NCI-H82 treated with DMSO at 0.1 percent for 48 hours (cell line): Measurements from ENCODE around the gene SCT.
A peak's percentile ranks its signal among the peaks of the same experiment; 100 is the strongest.

Experiments used
- DNase-seq: peaks from one replicate; lab custom pipeline; 2025; ENCODE audit not compliant: unreplicated experiment; lab: John Stamatoyannopoulos, UW

Gene SCT

GRCh38 chr11:643849-644738 lies 17.1 kb upstream of the SCT start:
- DNase-seq = no peak

GRCh38 chr11:643366-643765 lies 16.4 kb upstream of the SCT start:
- DNase-seq = no peak

- DNase-seq = no peak
Observed at GRCh38 chr11:641806-642370, 14.9 kb upstream of the SCT start.

GRCh38 chr11:640021-640706 lies 13.2 kb upstream of the SCT start:
- no peak for DNase-seq

- no peak for DNase-seq
Observed at GRCh38 chr11:639332-639955, 12.5 kb upstream of the SCT start.

GRCh38 chr11:638631-639331 lies 11.8 kb upstream of the SCT start:
- DNase-seq = no peak

- DNase-seq = peak; percentile 40
Observed at GRCh38 chr11:637593-638521, 10.9 kb upstream of the SCT start.

GRCh38 chr11:637333-637592 lies 10.3 kb upstream of the SCT start:
- no peak for DNase-seq

GRCh38 chr11:636511-637332 lies 9.7 kb upstream of the SCT start, which contains the start of gene DRD4:
TSS of gene DRD4 (plus strand) at chr11:637269. CDS start at chr11:637305, 36 bp downstream.
- no peak for DNase-seq

- DNase-seq = no peak
Observed at GRCh38 chr11:635945-636510, 9.0 kb upstream of the SCT start.

GRCh38 chr11:630871-631270 lies 3.9 kb upstream of the SCT start:
- no peak for DNase-seq

GRCh38 chr11:629237-629583 lies 2.2 kb upstream of the SCT start:
- DNase-seq = no peak

- no peak for DNase-seq
Observed at GRCh38 chr11:628056-628455, 1.1 kb upstream of the SCT start.

- DNase-seq = no peak
Observed at GRCh38 chr11:627308-627576, 261 bp upstream of the SCT start.

GRCh38 chr11:625636-626268 lies 1.2 kb downstream of the SCT start:
- no peak for DNase-seq

- no peak for DNase-seq
Observed at GRCh38 chr11:624705-625635, 2.0 kb downstream of the SCT start, which contains the start of gene CDHR5. TSS of gene CDHR5 (minus strand) at chr11:624955. CDS start at chr11:624902, 53 bp downstream.

- no peak for DNase-seq
Observed at GRCh38 chr11:623999-624704, 2.8 kb downstream of the SCT start.
